Stimulated activated CD8-positive, alpha-beta memory T cell treated with anti-CD3 and anti-CD28 coated beads, Interleukin-7, amount 100 ng/mL, for 4 hours (primary cell): Measurements from ENCODE around the gene UBL4B.
A peak's percentile ranks its signal among the peaks of the same experiment; 100 is the strongest.

Experiments
- DNase-seq, 2 donors: peaks; one replicate each; pipeline ENCODE4 v3.0.0-alpha.2; 2020; ENCODE audit warnings: low read depth in 2 of 2

UBL4B gene

DNA sequence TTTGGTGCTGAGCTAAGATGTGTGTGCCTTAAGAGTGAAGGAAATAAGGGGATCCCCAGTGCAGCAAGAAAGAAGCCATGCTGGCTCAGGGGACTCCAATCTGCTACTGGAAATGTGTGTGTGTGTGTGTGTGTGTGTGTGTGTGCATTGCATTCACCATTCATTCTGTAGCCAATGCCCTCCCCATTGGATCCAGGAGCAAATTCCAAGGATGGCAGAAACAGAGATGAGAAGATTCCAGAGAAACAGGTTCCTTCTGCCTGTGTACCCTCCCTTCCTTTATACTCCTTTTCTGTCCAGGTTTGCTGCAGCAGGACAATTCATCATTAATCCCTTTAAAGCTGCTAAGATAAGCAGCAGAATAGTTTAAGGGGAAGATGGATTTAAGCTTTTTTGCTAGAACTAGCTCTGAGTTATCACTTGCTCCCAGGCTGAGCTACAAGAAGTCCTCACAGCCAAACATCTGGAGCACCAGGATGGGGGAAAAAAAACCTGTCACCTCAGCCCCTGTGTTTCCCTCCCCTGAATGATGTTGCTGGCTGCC, 41.2 kb downstream of the UBL4B start:
- DNase-seq, result no peak

DNA sequence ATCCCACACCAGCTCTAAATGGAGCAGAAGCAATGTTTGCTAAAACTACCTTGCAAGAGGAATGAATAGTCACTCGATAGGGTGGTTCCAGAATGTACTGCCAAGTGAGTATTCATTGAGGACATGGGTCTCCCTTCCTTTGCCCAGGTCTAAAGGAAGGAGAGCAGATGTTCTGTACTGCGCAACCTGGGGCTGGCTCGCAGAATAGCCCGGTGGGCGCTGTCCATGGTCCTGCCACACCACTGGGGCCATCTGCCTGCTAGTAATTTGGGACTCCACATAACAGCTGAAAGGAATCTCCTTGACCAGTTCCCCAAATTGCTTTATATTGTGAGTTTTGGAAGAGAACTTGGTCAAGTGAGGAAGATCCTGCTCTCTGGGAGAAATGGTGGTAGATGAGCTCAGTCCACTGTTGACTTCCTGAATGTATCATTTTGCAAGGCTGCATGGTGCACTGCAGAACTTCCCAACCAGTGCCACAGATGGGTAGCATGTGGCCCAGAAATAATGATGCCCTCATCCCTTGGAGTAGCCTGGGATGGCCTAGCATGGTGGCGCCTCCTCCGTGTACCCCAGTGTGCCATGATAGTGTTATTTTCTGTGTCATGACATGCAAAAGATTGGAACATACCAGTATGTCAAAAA, 43.8 kb downstream of the UBL4B start:
- DNase-seq, result peak in 1 of 2 donors; percentile 3

DNA sequence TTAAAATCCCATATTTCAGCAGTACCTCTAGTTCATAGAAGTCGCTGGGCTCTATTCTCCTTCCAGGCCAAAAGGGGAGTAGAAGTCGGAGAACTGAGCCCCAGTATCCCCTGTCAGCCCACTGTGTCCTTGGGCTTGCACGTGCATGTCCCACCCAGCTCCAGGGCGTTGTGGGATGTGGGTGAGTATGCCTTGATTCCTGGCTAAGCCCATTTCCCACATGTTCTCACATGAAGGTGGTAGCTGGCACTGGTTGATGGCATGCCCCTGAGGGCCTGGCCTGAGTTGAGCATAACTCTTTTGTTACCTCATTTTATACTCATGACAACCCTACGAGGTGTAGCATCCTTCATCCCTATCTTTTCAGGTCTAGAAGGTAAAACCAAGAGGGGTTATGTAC, 46.0 kb downstream of the UBL4B start:
- no peak for DNase-seq

DNA sequence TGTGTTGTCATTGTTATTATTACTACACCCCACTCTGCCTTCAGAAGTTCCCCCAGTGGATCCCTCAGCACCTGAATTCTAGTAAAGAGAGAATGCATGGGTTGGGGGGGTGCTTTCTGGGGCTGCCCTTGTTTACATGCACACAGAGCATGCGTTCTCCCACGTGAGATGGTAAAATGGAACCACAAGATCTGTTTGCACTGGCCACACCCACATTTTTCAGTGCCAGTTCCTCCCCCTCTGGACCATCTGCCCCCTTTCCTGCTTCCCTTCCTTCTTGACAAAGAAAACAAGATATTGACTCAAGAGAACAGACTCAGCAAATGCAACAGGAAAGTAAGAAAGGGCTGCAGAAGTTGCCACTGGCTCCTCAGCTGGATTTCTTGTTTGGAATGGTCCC, 46.9 kb downstream of the UBL4B start:
- DNase-seq, result no peak

- no peak for DNase-seq
These were observed 48.4 kb downstream of the UBL4B start for GRCh38 chr1:110160538-110161100.

DNA sequence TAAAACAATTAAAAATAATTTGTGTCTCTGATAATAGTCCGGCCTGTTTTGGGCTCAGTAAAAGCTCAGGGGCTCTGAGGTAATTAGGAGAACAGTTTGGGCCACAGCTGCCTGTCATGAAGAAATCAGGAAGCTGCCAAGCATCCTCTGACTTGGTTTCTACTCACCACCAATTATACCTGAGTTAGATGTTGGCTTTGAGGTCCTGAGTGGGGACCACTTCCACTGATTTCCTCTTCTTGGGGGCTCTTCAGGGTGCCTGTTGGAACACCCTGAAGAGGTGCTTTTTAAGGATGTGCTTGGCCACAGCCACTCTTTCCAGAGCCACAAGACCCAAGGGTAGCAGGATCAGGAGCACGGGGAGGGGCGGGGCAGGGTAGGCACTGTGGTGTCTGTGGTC, 48.9 kb downstream of the UBL4B start:
- no peak for DNase-seq

DNA sequence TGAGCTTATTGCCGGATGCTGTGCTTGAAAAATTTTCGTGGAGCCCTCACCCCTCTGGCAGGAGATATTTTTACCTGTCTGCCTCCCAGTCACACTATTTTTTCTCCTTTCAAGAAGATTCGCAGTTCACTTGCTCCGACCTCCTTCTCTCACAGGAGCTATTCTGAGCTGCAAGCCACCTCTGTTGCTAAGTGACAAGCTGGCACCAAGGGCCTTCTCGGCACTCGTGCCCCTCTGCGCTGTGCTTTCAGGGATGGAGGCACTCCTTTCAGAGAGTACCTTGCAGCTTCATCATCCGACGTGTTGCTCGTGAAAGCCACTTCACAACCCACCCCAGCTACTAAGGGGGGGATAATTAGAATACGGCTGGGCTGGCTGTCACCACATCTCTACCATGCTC, 49.6 kb downstream of the UBL4B start:
- no peak for DNase-seq
